NCI-H2196 treated with DMSO at 0.1 percent for 48 hours (cell line): ENCODE measurements around the gene CRY2.

ENCODE experiments used
- DNase-seq: peaks from one replicate; lab custom pipeline; 2025; ENCODE audit not compliant: unreplicated experiment; lab: John Stamatoyannopoulos, UW

CRY2 gene

GRCh38 chr11:45877221-45877620 is 29.9 kb downstream of the CRY2 start:
- DNase-seq = no peak

- DNase-seq = no peak
Observed at GRCh38 chr11:45877845-45878244, 30.6 kb downstream of the CRY2 start.

- no peak for DNase-seq
Observed at GRCh38 chr11:45879803-45880686, 32.8 kb downstream of the CRY2 start.

GRCh38 chr11:45880772-45881570 is 33.7 kb downstream of the CRY2 start:
- no peak for DNase-seq

- DNase-seq = no peak
Observed at GRCh38 chr11:45881708-45882368, 34.6 kb downstream of the CRY2 start.

- DNase-seq = no peak
Observed at GRCh38 chr11:45884596-45885185, 37.4 kb downstream of the CRY2 start.

DNA sequence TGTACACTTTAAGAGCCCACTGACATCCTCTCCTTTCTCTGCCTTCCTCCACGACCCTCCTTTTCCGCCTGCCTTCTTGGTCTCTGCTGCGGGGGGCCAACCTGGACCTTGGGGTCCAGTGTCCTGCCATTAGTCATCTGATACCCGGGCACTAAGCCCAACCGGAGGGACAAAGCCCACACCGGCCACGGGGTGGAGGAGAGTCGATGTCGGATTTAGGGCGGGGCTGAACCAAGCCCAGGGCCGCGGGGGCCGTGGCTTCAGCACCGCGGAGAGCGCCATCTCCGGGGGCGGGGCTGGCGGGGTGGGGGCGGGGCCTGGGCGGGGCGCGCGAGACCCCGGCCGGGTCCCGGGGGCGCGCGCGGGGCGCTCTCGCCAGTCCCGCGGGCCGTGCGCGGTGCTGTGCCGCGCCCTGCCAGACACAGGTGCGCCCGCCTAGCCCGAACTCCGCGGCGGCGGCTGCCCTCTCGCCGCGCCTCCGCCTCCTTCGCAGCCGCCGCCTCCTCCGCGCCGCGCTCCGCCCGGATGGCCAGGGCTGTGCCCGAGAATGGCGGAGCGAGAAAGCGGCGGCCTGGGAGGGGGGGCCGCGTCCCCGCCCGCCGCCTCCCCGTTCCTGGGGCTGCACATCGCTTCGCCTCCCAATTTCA is 38.1 kb downstream of the CRY2 start, which contains the start of gene MAPK8IP1:
Gene MAPK8IP1 (plus strand): TSS at position 378 of the 647 bp plus-strand sequence. CDS start 170 bp downstream, at position 548.
- DNase-seq = peak; percentile 66

- DNase-seq = no peak
Observed at GRCh38 chr11:45885921-45886721, 38.8 kb downstream of the CRY2 start.

GRCh38 chr11:45886816-45887520 is 39.7 kb downstream of the CRY2 start:
- no peak for DNase-seq

GRCh38 chr11:45887587-45887986 is 40.3 kb downstream of the CRY2 start:
- DNase-seq = no peak

- no peak for DNase-seq
Observed at GRCh38 chr11:45889555-45889954, 42.3 kb downstream of the CRY2 start.

GRCh38 chr11:45889966-45890365 is 42.7 kb downstream of the CRY2 start:
- no peak for DNase-seq

- no peak for DNase-seq
Observed at GRCh38 chr11:45890886-45891550, 43.7 kb downstream of the CRY2 start.

- no peak for DNase-seq
Observed at GRCh38 chr11:45892856-45893255, 45.6 kb downstream of the CRY2 start.

DNA sequence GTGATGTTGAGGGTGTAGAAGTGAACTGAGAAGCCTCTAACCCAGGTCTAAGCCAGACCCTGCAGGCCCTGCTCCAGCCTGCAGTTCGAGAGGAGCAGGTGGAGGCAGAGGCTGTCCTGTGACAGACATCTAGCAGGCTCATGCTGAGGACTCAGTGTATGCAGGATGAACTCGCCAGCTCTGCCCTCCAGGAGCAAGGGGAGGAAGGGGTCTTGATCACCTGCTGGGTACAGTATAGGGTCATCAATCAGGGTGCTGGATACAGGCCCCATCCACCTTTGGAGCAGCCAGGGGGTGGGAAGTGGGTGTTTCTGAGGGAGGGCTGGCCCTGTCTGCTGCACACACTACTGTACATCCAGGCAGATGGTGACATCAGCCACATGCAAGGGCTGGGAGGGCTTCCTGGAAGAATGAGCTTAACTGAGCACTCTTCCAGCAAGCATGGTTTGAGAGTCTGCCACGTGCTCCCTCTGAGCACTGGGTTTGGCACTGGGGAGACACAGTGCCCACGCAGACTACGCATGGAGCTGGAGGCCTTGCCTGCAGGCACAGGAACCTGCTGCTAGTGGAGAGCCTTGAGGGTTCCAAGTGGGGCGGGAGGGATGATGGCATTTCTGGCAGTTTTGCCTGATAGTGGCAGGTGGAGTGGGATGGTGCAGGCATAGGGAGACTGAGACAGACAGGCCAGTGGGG is 47.4 kb downstream of the CRY2 start:
- DNase-seq = no peak

DNA sequence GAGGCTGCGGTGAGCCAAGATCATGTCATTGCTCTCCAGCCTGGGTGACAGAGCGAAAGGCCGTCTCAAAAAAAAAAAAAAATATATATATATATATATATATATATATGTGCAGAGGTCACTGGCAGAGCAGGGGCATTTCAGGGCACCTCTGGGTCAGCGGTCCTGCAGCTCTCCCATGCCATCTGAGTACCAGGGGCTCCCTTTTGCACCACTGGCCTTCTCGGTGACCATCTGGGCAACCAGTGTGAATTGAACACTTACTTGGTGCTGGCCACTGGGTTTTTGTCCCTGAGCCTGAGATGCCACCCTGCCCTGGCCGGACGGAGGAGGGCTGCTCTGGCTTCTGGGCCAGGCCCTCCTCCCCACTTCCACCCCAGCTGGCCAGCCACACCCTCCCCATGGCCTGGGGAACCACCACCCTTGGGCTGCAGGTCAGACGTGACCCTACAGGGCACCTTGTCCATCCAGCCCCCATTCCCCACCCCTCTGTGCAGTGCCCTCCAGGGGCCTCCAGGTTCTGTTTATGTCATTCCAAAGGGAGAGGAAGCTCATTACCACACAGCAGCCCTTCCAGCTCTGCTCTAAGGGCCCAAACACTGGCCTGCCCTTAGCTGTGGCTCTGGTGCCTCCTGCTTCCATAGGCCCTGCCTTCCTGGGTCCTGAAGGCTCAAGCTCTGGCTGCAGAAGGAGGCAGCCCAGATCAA is 48.4 kb downstream of the CRY2 start:
- no peak for DNase-seq

DNA sequence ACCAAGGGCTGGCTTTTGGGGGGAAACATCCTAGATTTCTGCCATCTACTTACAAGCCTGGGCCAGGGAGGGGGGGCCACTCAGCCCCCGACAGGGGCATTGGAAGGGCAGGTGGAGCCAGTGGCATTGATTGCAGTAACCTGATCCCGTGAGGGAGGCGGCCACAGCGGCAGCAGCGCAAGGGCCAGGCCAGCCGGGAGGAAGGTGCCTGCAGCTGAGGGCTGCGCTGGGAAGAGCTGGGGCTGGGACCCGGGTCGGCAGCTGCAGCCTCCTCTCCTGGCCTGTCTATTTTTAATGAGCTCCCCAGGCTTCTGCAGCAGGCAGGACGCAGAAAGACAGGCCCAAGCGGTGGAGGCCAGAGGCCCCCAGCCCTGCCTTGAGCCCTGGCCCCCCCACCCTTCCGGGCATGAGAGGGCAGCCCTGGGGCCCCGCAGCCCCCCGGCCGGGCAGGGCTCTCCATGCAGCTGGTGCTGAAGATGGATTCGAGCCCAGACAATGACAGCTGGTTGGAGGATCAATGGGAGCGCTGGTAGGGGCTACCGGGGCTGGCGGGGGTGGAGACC is 49.2 kb downstream of the CRY2 start:
- DNase-seq = peak; percentile 71
